ENCODE data around the gene RBM41.
"Not testable (repeated sequence)": the region's sequence is repeated elsewhere in the genome, so short reads cannot be mapped to it uniquely, and the experiment has no call there.

Gene RBM41

GRCh38 chrX:107118322-107119147 lies at the start of gene RBM41:
RBM41 (minus strand) TSS chrX:107118822; CDS start chrX:107118773, 49 bp downstream.
- TF ChIP-seq CTCF (IDR thresholded peaks at IDR 0.05; ENCODE audit: insufficient read depth, low read depth, low read length, missing control alignments), result no peak
- DNase-seq (ENCODE audit: low read depth), result peak; percentile 86

DNA sequence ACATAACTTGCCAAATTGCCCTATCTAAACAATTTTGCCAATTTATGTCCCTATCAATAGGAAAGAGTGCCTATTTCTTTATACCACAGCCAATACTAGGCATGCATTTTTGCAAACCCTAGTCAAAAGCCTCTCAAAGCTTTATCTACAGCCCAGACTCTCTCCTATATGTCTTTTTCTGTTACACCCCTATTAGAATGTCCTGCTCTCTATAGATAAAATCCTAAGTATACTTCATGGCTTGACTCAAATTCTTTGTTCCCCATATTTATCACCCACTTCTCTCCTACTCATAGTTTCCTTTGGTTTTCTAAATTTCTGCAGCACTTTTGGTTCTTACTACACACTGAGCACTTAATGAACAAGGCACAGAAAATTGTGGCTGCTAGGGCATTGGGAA lies 49.6 kb upstream of the RBM41 start:
- DNase-seq (ENCODE audit: low read depth), result no peak
- no peak for TF ChIP-seq CTCF (IDR thresholded peaks at IDR 0.05; ENCODE audit: insufficient read depth, low read depth, low read length, missing control alignments)
- no peak overlapping the region for H3K4me3 ChIP-seq (ENCODE audit: low read depth, low read length)

More at GRCh38 chrX:107118322-107119147, at the start of gene RBM41:
- peak within 1 kb of the TSS; percentile 78 for H3K4me3 ChIP-seq (ENCODE audit: low read depth, low read length)

GRCh38 chrX:107167163-107167921 lies 48.7 kb upstream of the RBM41 start:
- no peak for TF ChIP-seq CTCF (IDR thresholded peaks at IDR 0.05; ENCODE audit: insufficient read depth, low read depth, low read length, missing control alignments)
- H3K4me3 ChIP-seq (ENCODE audit: low read depth, low read length), result no peak overlapping the region
- no peak for DNase-seq (ENCODE audit: low read depth)

- DNase-seq (ENCODE audit: low read depth); H3K4me3 ChIP-seq (ENCODE audit: low read depth, low read length): not testable (repeated sequence)
Measured at GRCh38 chrX:107157618-107158017, 39.0 kb upstream of the RBM41 start.

- not testable (repeated sequence) for H3K4me3 ChIP-seq (ENCODE audit: low read depth, low read length); DNase-seq (ENCODE audit: low read depth)
Measured at GRCh38 chrX:107155621-107156430, 37.2 kb upstream of the RBM41 start.

- peak; percentile 0 for DNase-seq (ENCODE audit: low read depth)
- H3K4me3 ChIP-seq (ENCODE audit: low read depth, low read length), result no peak overlapping the region
- TF ChIP-seq CTCF (IDR thresholded peaks at IDR 0.05; ENCODE audit: insufficient read depth, low read depth, low read length, missing control alignments), result no peak
Measured at GRCh38 chrX:107154787-107155620, 36.4 kb upstream of the RBM41 start.

- no peak overlapping the region for H3K4me3 ChIP-seq (ENCODE audit: low read depth, low read length)
- no peak for DNase-seq (ENCODE audit: low read depth)
- no peak for TF ChIP-seq CTCF (IDR thresholded peaks at IDR 0.05; ENCODE audit: insufficient read depth, low read depth, low read length, missing control alignments)
Measured at GRCh38 chrX:107153005-107153404, 34.4 kb upstream of the RBM41 start.
